HCT116 (cell line): ENCODE data around the gene NRXN2. TPM values are rescaled to one million over a fixed set of nuclear protein-coding genes. Genes with fewer than 3 reads are reported as not detected.

Source experiments
- ATAC-seq: fragments of 200-7000 bp; cut with Tn5 transposase; 2 replicates; pipeline ENCODE4 v1.9.1; 2020; ENCODE audit warnings: mild to moderate bottlenecking, moderate library complexity
- BruUV-seq: library from RNA; stranded (reverse); fragments of 400-500 nt; replicated peaks from 2 replicates; lab custom pipeline; 2021; lab: Mats Ljungman, UMichigan
- CTCF ChIA-PET: fragments of 300-600 bp; sonication (Branson Sonifier 250); formaldehyde crosslinking; loops from one replicate; lab custom pipeline; 2021; ENCODE audit warnings: antibody characterized with exemption; lab: Charles Lee
- POLR2A ChIA-PET: fragments of 300-600, 350-600 bp; sonication (Branson Sonifier 250); formaldehyde crosslinking; loops from one replicate; lab custom pipeline; 2021; ENCODE audit warnings: antibody characterized with exemption; lab: Charles Lee
- RAD21 ChIA-PET, 2 experiments: fragments of 300-600 bp; sonication (Branson Sonifier 250); formaldehyde crosslinking; loops; one replicate each; lab custom pipeline; 2023; ENCODE audit warnings: low total read pairs in 2 of 2; ENCODE audit not compliant: uncharacterized antibody in 2 of 2, unreplicated experiment in 2 of 2, low non-redundant PET in 1 of 2; lab: Charles Lee
- DNase-seq: peaks from one replicate; pipeline ENCODE4 v3.0.0-alpha.2; 2010; ENCODE audit warnings: low read depth, low spot score
- H2AFZ ChIP-seq: fragments of 200-600 bp; shearing (Covaris generic), sonication (generic); 2 replicates; pipeline ENCODE4 v1.6.1; 2017; ENCODE audit warnings: low read depth, mixed run types, mixed read lengths, antibody characterized with exemption, low read length; ENCODE audit not compliant: poor library complexity, severe bottlenecking
- H3K27ac ChIP-seq: 2 replicates; pipeline ENCODE4 v1.5.1; 2012; ENCODE audit warnings: low read depth, low read length
- H3K27me3 ChIP-seq: fragments of 200-600 bp; sonication (generic); 2 replicates; pipeline ENCODE4 v1.6.1; 2016; ENCODE audit warnings: mixed run types, low read length, mixed read lengths; ENCODE audit not compliant: insufficient read depth
- H3K36me3 ChIP-seq, 2 experiments: fragments of 200-500 bp in 1 of 2; fragments of 200-600 bp in 1 of 2; sonication (Bioruptor generic) in 1 of 2; sonication (generic) in 1 of 2; 2 replicates each; pipeline versions ENCODE4 v1.5.1 to v1.6.1; 2014 to 2016; ENCODE audit warnings: low read length in 2 of 2, inconsistent platforms in 1 of 2, mixed read lengths in 1 of 2, mixed run types in 1 of 2; ENCODE audit not compliant: insufficient read depth in 2 of 2, control insufficient read depth in 1 of 2
- H3K4me1 ChIP-seq, 2 experiments: fragments of 200-600 bp in 1 of 2; sonication (generic) in 1 of 2; 2 replicates each; pipeline versions ENCODE4 v1.5.1 to v1.6.1; 2012 to 2017; ENCODE audit warnings: low read length in 2 of 2, inconsistent platforms in 1 of 2, mild to moderate bottlenecking in 1 of 2, mixed read lengths in 1 of 2, mixed run types in 1 of 2, moderate library complexity in 1 of 2; ENCODE audit not compliant: insufficient read depth in 2 of 2, control insufficient read depth in 1 of 2
- H3K4me2 ChIP-seq: fragments of 200-600 bp; sonication (generic); 2 replicates; pipeline ENCODE4 v1.6.1; 2017; ENCODE audit warnings: mixed run types, low read length, mixed read lengths
- H3K4me3 ChIP-seq, 2 experiments: fragments of 200-600 bp in 1 of 2; sonication (generic) in 1 of 2; replicated peaks in 1 of 2; 2 replicates each; pipeline ENCODE4 v1.5.1; 2011 to 2016; ENCODE audit warnings: low read length in 2 of 2, control low read depth in 1 of 2, low read depth in 1 of 2, mild to moderate bottlenecking in 1 of 2, mixed read lengths in 1 of 2, mixed run types in 1 of 2
- H3K79me2 ChIP-seq: fragments of 200-600 bp; sonication (generic); 2 replicates; pipeline ENCODE4 v1.6.1; 2017; ENCODE audit warnings: mild to moderate bottlenecking, mixed run types, low read length, moderate library complexity, mixed read lengths; ENCODE audit not compliant: insufficient read depth
- H3K9ac ChIP-seq: fragments of 200-600 bp; sonication (generic); 2 replicates; pipeline ENCODE4 v1.6.1; 2016; ENCODE audit warnings: low read length, mixed read lengths
- H3K9me2 ChIP-seq: fragments of 200-600 bp; sonication (generic), shearing (Covaris generic); 2 replicates; pipeline ENCODE4 v1.6.1; 2017; ENCODE audit warnings: mixed run types, mild to moderate bottlenecking, moderate library complexity; ENCODE audit not compliant: insufficient read depth
- H3K9me3 ChIP-seq, 2 experiments: fragments of 200-500 bp in 1 of 2; fragments of 200-600 bp in 1 of 2; sonication (Bioruptor generic) in 1 of 2; sonication (generic) in 1 of 2; 2 replicates each; pipeline ENCODE4 v1.6.1; 2014 to 2017; ENCODE audit warnings: low read length in 2 of 2, mixed read lengths in 2 of 2, inconsistent platforms in 1 of 2, low read depth in 1 of 2, mild to moderate bottlenecking in 1 of 2, mixed run types in 1 of 2, moderate library complexity in 1 of 2; ENCODE audit not compliant: control insufficient read depth in 1 of 2, insufficient read depth in 1 of 2
- H4K20me1 ChIP-seq: fragments of 200-600 bp; sonication (generic), shearing (Covaris generic); 2 replicates; pipeline ENCODE4 v1.6.1; 2017; ENCODE audit warnings: mixed run types, mild to moderate bottlenecking, moderate library complexity; ENCODE audit not compliant: insufficient read depth
- CEBPB ChIP-seq: IDR thresholded peaks from 2 replicates; pipeline ENCODE4 v1.6.1; 2012; ENCODE audit warnings: low read depth
- EZH2 ChIP-seq: fragments of 200-600 bp; sonication (generic); IDR thresholded peaks from 2 replicates; pipeline ENCODE4 v1.6.1; 2017; ENCODE audit warnings: antibody characterized with exemption, mixed run types
- POLR2A ChIP-seq: IDR thresholded peaks from 2 replicates; pipeline ENCODE4 v1.7.0; 2011; ENCODE audit warnings: borderline replicate concordance; ENCODE audit not compliant: insufficient read depth, insufficient read length; ENCODE audit errors: extremely low read depth
- POLR2AphosphoS5 ChIP-seq: IDR thresholded peaks from 2 replicates; pipeline ENCODE4 v1.6.1; 2011; ENCODE audit warnings: mild to moderate bottlenecking, low read depth, low read length, moderate library complexity
- SIN3A ChIP-seq: IDR thresholded peaks from 2 replicates; pipeline ENCODE4 v1.6.1; 2012; ENCODE audit warnings: low read depth
- SP1 ChIP-seq: IDR thresholded peaks from 2 replicates; pipeline ENCODE4 v1.6.1; 2012; ENCODE audit warnings: low read depth
- SRF ChIP-seq: IDR thresholded peaks from 2 replicates; pipeline ENCODE4 v1.6.1; 2012; ENCODE audit warnings: low read depth
- TCF7L2 ChIP-seq: IDR thresholded peaks from 2 replicates; pipeline ENCODE4 v1.7.0; 2011; ENCODE audit warnings: borderline replicate concordance, inconsistent platforms; ENCODE audit not compliant: insufficient read depth, insufficient read length; ENCODE audit errors: extremely low read depth
- ZFX ChIP-seq: fragments of 450-650 bp; IDR thresholded peaks from 2 replicates; pipeline ENCODE4 v1.6.1; 2017
- intact Hi-C: fragments of 100-400 bp; cut with micrococcal nuclease; formaldehyde crosslinking; loops from 2 replicates; pipeline ENCODE4 v1.10.0; 2022
- total RNA-seq: library from RNA; stranded (reverse); gene quantifications from one replicate; pipeline ENCODE4 v1.2.1, GENCODE V29; 2021; ENCODE audit not compliant: unreplicated experiment
- TF ChIP-seq, protein P1 (sequence below): IDR thresholded peaks from 2 replicates; pipeline ENCODE4 v1.6.1; 2012; ENCODE audit warnings: low read depth
- TF ChIP-seq, protein P2 (sequence below): IDR thresholded peaks from 2 replicates; pipeline ENCODE4 v1.6.1; 2012

NRXN2 gene
- total RNA-seq, 1 experiment from 2014 or later = 1.5 TPM

DNA sequence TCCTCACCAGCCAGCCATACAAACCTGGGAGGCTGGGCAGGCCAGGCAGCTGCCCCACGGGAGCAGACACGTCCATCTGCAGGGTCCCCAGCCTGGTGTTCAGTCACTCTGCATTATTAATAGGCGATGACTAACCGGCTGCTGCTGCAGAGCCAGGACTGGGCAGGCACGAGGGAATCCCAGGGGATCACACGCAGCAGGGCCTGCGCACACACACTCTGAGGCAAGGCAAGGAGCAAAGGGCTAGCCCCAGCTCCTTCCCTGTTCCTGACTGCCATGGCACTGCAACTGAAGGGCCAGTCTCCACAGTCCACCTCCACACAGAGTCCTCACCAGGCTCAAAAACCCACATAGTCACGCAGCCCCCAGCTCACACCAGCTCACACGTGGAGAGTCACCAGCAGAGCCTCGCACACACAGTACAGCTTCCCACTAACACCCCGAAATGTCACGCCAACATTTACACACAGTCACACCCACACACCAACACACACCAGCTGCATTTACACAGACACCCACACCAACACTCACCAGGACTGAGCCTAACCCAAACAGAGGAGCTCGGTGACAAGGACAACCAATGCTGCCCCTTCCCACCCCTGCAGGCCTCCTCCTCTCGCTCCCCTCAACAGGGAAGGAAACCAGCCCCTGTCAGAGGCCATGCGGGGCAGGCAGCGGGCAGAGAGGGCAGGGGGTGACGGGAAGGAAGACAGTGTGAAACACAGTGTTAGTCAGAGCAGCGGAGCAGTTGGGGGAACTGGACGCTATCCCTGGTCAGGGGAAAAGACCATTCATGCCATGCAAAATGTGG lies 47.3 kb downstream of the NRXN2 start:
- peaks cover 0 to 15% of the 10 kb centered on the region in 2 experiments; a peak in 1 of 4 replicates for H3K4me1 ChIP-seq
- no peak for ATAC-seq
- no peak overlapping the region for H3K9ac ChIP-seq
- DNase-seq = no peak
- intact Hi-C loops = no loop called here
- ChIA-PET CTCF (interaction anchor here (3.2 kb wide), 1 partner anchor 13 kb away, joined by 20 read pairs; no protein-coding TSS in a partner anchor), POLR2A (no interaction called here), RAD21 (no interaction called here)
- H3K27ac ChIP-seq = no peak overlapping the region
- no peak overlapping the region for H2AFZ ChIP-seq
- no peaks in the 10 kb centered on the region for H4K20me1 ChIP-seq
- H3K4me2 ChIP-seq = no peak overlapping the region
- no peaks in the 10 kb centered on the region for H3K79me2 ChIP-seq
- H3K9me2 ChIP-seq = no peaks in the 10 kb centered on the region
- no TSS peak for BruUV-seq
- H3K27me3 ChIP-seq = peaks cover 48% of the 10 kb centered on the region; the same call in 1 of the 2 replicates
- H3K4me3 ChIP-seq = no peak overlapping the region
- H3K9me3 ChIP-seq = no peaks in the 10 kb centered on the region
- H3K36me3 ChIP-seq = no peaks in the 10 kb centered on the region
- TF ChIP-seq SRF (no peak), CEBPB (no peak)
- TF ChIP-seq, all 23 proteins: peak for 0

DNA sequence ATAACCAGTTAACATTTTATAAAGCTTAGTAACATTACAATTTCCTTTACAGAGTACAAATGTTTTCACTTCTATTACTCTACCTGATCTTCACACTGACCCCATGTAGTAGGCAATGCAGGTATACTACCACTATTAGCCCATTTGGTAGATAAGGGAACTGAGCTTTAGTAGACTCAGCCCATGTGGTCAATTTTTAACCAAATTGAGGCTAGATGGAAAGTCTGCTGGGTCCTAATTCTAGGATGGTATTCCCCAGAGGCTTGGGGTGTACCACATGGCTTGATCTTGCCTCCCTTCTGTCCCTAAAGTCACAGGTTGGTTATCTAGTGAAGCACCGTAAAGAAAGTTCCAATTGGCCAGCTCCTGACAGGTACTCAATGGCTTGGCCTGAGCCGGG lies 48.2 kb downstream of the NRXN2 start:
- POLR2A ChIA-PET = no interaction called here
- Histone ChIP-seq H2AFZ (no peak overlapping the region), H3K79me2 (no peaks in the 10 kb centered on the region), H3K4me2 (no peak overlapping the region), H3K9me2 (no peaks in the 10 kb centered on the region), H3K27ac (no peak overlapping the region), H3K36me3 (no peaks in the 10 kb centered on the region), H4K20me1 (no peaks in the 10 kb centered on the region), H3K4me1 (peaks cover 0 to 15% of the 10 kb centered on the region in 2 experiments; a peak in 1 of 4 replicates), H3K9me3 (no peaks in the 10 kb centered on the region), H3K27me3 (peaks cover 48% of the 10 kb centered on the region; the same call in 1 of the 2 replicates), H3K4me3 (no peak overlapping the region), H3K9ac (no peak overlapping the region)
- TF ChIP-seq TCF7L2 = no peak
- TF ChIP-seq, protein P1, sequence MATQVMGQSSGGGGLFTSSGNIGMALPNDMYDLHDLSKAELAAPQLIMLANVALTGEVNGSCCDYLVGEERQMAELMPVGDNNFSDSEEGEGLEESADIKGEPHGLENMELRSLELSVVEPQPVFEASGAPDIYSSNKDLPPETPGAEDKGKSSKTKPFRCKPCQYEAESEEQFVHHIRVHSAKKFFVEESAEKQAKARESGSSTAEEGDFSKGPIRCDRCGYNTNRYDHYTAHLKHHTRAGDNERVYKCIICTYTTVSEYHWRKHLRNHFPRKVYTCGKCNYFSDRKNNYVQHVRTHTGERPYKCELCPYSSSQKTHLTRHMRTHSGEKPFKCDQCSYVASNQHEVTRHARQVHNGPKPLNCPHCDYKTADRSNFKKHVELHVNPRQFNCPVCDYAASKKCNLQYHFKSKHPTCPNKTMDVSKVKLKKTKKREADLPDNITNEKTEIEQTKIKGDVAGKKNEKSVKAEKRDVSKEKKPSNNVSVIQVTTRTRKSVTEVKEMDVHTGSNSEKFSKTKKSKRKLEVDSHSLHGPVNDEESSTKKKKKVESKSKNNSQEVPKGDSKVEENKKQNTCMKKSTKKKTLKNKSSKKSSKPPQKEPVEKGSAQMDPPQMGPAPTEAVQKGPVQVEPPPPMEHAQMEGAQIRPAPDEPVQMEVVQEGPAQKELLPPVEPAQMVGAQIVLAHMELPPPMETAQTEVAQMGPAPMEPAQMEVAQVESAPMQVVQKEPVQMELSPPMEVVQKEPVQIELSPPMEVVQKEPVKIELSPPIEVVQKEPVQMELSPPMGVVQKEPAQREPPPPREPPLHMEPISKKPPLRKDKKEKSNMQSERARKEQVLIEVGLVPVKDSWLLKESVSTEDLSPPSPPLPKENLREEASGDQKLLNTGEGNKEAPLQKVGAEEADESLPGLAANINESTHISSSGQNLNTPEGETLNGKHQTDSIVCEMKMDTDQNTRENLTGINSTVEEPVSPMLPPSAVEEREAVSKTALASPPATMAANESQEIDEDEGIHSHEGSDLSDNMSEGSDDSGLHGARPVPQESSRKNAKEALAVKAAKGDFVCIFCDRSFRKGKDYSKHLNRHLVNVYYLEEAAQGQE = no peak
- TF ChIP-seq POLR2AphosphoS5 = no peak
- TF ChIP-seq SIN3A = no peak
- no peak for TF ChIP-seq CEBPB
- no peak for TF ChIP-seq ZFX
- TF ChIP-seq EZH2 = no peak
- TF ChIP-seq, protein P2, sequence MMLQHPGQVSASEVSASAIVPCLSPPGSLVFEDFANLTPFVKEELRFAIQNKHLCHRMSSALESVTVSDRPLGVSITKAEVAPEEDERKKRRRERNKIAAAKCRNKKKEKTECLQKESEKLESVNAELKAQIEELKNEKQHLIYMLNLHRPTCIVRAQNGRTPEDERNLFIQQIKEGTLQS = no peak
- no peak for TF ChIP-seq SP1
- no peak for TF ChIP-seq POLR2A
- ATAC-seq = no peak
- RAD21 ChIA-PET = no interaction called here
- BruUV-seq = no TSS peak
- CTCF ChIA-PET = interaction anchor here (2.6 to 3.2 kb wide), 2 partner anchors 14 to 15 kb away, joined by 5 to 20 read pairs; no protein-coding TSS in a partner anchor
- DNase-seq = no peak
- intact Hi-C loops = no loop called here
